Activated CD4-positive, alpha-beta T cell treated with anti-CD3 and anti-CD28 coated beads, Interleukin-2, Interleukin-4, amounts not matched to agents 100 ng/mL and 50 ng/mL, durations not matched to agents 16 hours and 8 hours (primary cell): ENCODE measurements around the gene HOXA3.

Source experiments
- DNase-seq: peaks from one replicate; pipeline ENCODE4 v3.0.0-alpha.2; 2020; ENCODE audit warnings: low spot score

HOXA3 gene

DNA sequence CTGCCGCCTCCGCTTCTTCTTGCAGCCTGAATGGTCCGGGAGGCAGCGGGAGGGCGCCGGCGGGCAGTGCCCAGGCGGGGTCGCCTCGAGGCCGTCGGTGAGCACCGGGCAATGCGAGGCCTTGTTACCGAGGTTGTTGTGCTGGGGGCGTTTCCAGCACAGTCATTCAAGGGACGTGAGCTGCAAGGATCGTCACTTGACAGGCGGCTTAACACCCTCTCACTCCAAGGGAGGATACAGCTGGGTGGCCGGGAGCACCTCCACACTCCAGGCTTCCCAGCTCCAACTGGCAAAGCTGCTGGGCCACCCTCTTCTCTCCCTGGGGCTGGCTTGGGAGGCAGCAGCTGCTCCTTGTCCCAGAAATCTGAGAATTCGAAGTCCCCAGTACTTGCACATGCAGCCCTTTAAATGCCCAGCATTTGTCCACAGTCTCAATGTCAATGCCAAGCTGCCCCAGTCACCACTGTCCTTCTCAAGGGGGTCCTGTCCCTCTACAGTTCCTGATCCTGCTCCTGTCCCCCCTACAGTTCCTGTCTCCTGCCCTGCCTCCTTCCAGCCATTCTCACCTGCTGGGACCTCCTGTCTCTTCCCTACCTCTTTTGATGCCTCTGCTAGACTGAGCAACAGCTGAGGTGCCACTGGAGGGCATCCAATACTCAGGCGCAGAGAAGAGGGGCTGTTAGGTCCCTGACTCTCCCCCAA lies 37.1 kb upstream of the HOXA3 start:
- no peak for DNase-seq

DNA sequence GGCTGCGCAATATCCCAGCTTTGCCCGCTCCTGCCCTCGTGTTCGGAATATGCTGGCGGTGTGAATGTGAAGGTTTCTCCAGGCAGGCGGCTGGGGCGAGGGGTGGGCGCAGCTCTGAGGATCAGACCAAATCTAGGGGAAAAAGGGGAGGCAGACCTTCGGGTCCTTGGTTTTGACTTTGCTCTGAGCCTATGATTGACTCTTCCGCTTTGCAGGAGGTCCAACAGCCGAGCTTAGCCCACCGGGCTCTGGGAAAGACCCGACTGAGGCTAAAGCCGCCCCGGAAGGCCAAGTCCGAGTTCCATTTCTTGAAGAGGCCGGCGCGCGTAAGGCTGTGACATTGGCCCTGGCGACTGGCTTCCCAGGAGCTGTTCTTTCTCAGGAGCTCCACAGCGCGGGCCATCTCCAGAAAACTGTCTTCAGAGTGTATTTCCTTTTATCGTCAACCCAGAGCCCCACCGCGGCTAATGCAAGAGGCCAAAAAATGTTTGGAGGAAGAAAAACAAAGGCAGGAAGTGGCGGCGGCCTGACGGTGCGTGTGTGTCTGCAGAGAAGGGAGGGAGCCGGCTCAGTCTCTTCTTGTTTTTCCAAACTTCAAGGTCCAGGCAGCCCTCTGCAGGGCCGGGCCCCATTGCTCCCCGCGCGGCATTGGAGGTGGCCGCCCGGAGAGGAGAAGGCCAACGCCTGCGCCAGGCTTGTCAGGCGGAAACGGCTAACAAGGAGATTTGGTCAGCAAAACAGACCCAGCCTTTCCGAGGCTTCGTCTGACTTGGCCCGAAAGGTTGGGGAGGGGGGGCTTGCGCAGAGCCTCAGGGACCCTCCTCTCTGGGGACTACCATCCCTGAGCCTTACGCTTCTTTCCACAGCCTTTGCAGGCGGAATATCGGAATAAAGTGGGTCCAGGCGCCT lies 36.3 kb upstream of the HOXA3 start:
- no peak for DNase-seq

- DNase-seq = no peak
Measured at GRCh38 chr7:27187475-27188385, 35.3 kb upstream of the HOXA3 start.

GRCh38 chr7:27186668-27187474 lies 34.5 kb upstream of the HOXA3 start:
- no peak for DNase-seq

GRCh38 chr7:27185854-27186667 lies 33.7 kb upstream of the HOXA3 start:
- DNase-seq = no peak

DNA sequence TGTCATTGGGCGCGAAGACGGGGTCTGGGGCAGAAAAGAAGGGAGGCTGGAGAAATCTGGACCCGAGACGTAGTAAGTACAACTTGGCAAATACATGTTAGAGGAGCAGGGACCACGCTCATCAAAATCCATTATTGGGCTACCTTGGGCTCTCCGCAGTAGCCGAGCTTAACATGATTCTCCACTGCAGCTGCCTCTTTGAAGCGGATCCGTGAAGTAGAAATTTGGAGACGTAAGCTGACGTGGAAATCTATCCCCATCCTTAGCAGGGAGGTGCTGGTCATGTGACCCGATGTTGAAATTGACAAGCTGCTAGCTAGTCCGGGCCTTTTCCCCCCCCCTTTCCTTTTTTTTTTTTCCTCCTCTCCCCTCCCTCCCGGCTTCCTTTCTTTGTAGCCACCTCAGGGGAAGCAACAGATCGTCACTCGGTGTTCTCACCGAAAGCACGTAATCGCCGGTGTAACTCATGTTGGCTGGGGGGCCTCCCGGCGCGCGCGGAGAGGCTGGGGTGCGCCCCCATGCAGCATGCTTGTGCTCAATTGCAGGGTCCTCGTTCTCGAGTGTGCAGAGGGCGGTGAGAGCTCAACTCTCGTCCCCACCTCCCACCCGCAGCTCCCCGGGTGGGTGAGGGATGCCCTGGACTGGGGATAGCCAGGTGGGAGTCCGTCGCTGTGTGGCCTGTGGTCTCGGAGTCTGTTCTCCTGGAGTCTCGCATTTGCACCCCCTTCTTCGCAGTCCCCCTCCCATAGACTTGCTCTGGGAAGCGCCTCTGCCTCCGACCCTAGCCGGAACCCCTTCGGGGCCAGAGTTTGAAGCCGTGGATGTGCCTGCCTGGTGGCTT lies 32.9 kb upstream of the HOXA3 start, which contains the start of gene HOXA11:
TSS of gene HOXA11 (minus strand) at position 220 of the 841 bp plus-strand sequence. CDS start at position 132, 88 bp downstream.
- no peak for DNase-seq

DNA sequence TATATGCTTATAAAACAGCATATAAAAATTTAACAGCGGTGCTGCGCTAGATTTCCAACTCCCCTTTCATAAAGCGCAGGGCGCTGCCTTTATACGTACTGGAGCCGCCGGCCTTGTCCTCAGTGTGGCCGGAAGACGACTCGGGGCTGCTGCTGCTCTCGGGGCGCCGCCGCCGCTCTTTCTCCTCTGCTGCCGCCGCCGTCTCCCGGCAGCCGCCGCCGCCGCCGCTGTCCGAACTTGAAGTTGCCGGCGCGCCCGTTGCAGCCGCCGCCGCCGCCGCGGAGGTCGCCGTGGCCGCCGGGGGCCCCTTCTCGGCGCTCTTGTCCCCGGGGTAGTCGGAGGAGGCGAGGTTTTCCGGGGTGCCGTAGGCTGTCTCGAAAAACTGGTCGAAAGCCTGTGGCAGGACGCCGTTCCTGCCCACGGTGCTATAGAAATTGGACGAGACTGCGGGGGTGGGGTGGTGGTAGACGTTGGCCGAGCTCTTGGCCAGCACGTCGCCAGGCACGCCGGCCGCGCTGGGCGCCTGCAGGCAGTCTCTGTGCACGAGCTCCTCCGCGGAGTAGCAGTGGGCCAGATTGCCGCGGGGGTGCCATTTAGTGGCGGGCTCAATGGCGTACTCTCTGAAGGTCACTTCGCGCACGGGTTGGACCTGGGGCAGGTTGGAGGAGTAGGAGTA lies 32.1 kb upstream of the HOXA3 start:
- no peak for DNase-seq

DNA sequence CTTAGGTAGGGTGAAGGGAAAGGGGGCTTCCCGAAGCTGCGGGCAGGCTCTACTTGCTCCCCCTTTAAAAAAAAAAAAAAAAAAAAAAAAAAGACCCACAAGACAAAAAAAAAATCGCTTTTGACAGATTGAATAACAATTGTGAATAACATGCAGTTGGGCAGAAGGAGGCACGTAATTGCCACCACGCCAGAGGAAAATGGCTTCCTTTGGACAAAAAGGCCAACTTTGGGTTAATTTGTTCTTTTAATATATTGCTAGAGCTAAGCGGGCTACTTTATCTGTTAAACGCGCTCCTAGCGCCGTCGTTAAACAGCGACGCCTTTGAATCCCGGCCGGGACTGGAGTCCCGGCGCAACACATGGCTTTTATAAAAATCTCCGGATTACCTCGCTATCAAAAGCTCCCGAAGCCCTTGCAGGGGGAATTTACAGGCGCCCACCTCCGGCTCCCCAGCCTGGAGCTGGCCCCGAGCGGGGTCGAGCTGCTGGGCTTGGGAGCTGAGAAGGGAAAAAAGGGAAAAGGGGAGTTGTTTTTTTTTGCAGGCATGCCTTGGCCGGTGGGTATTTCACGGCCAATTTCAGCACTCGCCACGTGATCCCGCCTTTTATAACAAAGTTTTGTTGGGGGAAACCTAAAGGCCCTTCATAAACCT lies 31.4 kb upstream of the HOXA3 start:
- DNase-seq = no peak

DNA sequence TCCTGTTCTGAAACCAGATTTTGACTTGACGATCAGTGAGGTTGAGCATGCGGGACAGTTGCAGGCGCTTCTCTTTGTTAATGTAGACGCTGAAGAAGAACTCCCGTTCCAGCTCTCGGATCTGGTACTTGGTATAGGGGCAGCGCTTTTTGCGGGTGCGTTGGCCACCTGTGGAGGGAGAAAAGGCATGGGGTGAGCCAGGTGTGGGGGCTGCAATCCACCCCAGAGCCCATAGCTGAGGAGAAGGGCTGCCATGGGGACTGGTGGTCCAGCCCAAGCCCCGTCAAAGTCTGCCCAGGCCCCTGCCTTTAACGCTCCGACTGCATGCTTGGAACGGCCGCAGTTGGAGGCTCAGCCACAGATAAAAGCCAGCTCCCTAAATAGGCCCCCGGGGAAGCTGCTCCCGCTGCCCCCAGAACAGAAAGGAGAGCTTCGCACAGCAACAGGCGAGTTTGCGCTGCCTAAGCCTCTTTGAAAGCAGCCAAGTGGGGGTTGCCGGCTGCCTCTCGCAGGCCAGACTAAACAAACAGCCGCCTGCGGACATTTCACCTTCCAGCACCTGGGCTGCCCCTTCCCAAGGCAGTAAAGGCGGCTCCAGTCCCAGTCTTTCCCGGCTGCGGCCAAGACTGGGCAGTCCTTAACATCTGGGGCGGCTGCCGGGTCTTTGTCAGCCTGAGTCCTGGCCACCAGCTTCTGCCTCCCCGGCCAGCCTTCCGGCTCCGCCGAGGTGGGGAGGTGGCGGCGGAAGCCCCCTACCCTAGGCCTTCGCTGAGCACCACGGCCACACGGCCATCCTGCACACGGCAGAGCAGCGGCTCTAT lies 30.7 kb upstream of the HOXA3 start:
- no peak for DNase-seq

- no peak for DNase-seq
Measured at GRCh38 chr7:27182285-27182841, 30.0 kb upstream of the HOXA3 start.

GRCh38 chr7:27181795-27182275 lies 29.5 kb upstream of the HOXA3 start:
- DNase-seq = no peak

DNA sequence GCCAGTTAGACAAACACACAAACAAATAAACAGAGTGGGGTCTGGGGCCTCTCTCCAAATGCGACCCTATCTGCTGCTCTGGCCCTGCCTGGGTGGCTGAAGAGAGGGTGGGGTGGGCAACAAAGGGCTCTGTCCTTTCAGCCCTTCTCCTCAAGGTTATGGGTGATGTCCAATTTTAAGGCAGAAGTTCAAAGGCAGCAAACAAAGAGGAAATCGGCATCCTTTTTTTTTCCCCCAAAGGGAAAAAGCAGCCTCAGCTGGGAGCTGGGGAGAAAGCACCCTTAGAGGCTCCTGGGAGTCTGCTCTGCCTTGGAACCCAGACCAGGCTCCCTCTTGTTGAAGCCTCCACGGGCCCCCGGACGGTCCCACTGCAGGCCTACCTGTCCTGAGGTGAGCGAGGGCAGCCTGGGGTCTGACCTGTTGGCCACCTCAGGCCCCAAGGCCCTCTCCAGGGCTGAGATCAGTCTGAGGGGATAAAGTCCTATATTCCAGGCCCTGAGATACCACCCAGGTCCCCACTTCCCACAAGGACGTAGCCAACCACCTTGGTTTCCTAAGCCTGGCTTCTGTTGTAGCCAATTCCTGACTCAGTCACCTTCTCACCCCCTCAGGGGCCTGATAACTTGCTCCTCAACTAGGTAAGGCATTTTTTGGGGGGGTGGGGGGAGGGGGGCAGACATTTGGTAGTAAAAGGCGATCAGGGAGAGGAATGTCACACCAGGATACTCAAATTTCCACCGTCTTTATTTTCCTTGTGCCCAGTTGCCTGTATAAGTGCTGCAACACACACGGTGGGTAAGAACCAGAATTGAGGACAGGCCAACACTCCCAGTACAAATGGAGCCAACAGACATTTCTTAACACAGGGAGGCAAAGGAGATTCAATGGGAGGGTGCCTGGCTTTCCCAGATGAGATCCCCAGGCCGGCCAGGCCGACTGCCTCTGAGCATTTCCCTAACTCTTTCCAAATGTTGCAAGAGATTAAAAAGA lies 28.3 kb upstream of the HOXA3 start:
- DNase-seq = no peak

- DNase-seq = peak; percentile 62
Measured at GRCh38 chr7:27179503-27180430, 27.4 kb upstream of the HOXA3 start.

GRCh38 chr7:27179030-27179429 lies 26.6 kb upstream of the HOXA3 start:
- no peak for DNase-seq

GRCh38 chr7:27178366-27178765 lies 26.0 kb upstream of the HOXA3 start:
- DNase-seq = no peak
